HEK293 (cell line): ENCODE data around the gene UCMA.
A peak's percentile ranks its signal among the peaks of the same experiment; 100 is the strongest.

Experiments
- CTCF ChIA-PET: fragments of 350-600 bp; formaldehyde crosslinking; extraction: SDS; loops from one replicate; lab custom pipeline; 2021; ENCODE audit warnings: antibody characterized with exemption; lab: Yijun Ruan, JAX
- POLR2A ChIA-PET: fragments of 300-600 bp; formaldehyde crosslinking; extraction: SDS; loops from one replicate; lab custom pipeline; 2020; ENCODE audit warnings: antibody characterized with exemption, inconsistent platforms; lab: Yijun Ruan, JAX
- H3K27ac ChIP-seq: fragments of 200-500 bp; sonication (Bioruptor generic); 2 replicates; pipeline ENCODE4 v1.5.1; 2014; ENCODE audit warnings: low read depth, low read length, control low read depth, inconsistent platforms; ENCODE audit errors: extremely low read depth
- H3K36me3 ChIP-seq, 2 experiments: fragments of 200-500 bp in 1 of 2; sonication (Bioruptor generic) in 1 of 2; 1 replicate in 1 of 2; 2 replicates in 1 of 2; pipeline ENCODE4 v1.5.1; 2014 to 2017; ENCODE audit warnings: inconsistent platforms in 2 of 2, low read length in 2 of 2; ENCODE audit not compliant: control insufficient read depth in 2 of 2, insufficient read depth in 1 of 2
- H3K4me1 ChIP-seq: fragments of 200-500 bp; sonication (Bioruptor generic); 2 replicates; pipeline ENCODE4 v1.5.1; 2014; ENCODE audit warnings: mild to moderate bottlenecking, low read length, inconsistent platforms; ENCODE audit not compliant: control insufficient read depth, insufficient read depth
- H3K4me3 ChIP-seq: 2 replicates; pipeline ENCODE4 v1.5.1; 2011; ENCODE audit warnings: low read depth, mild to moderate bottlenecking, control low read depth, low read length, moderate library complexity
- H3K9me3 ChIP-seq: fragments of 200-500 bp; sonication (Bioruptor generic); 2 replicates; pipeline ENCODE4 v1.5.1; 2014; ENCODE audit warnings: low read depth, low read length, inconsistent platforms; ENCODE audit not compliant: control insufficient read depth, insufficient read depth
- FEZF1 ChIP-seq: fragments of 450-650 bp; formaldehyde crosslinking; IDR thresholded peaks from 2 replicates; pipeline ENCODE4 v1.5.1; 2016; ENCODE audit warnings: missing biosample characterization, missing genetic modification characterization
- GLIS1 ChIP-seq: fragments of 450-650 bp; formaldehyde crosslinking; IDR thresholded peaks from 2 replicates; pipeline ENCODE4 v1.5.1; 2016; ENCODE audit warnings: missing biosample characterization, missing genetic modification characterization
- HOXC10 ChIP-seq: sonication (generic); formaldehyde crosslinking; IDR thresholded peaks from 2 replicates; pipeline ENCODE4 v1.8.1; 2023; ENCODE audit warnings: mild to moderate bottlenecking, missing genetic modification reagents
- HOXD13 ChIP-seq: sonication (generic); formaldehyde crosslinking; IDR thresholded peaks from 2 replicates; pipeline ENCODE4 v1.8.0; 2022; ENCODE audit warnings: missing genetic modification reagents, borderline replicate concordance
- KLF7 ChIP-seq: fragments of 450-650 bp; formaldehyde crosslinking; IDR thresholded peaks from 2 replicates; pipeline ENCODE4 v1.5.1; 2016; ENCODE audit warnings: missing biosample characterization, missing genetic modification characterization, borderline replicate concordance
- OVOL3 ChIP-seq: fragments of 450-650 bp; formaldehyde crosslinking; IDR thresholded peaks from 2 replicates; pipeline ENCODE4 v1.5.1; 2016; ENCODE audit warnings: missing biosample characterization, missing genetic modification characterization
- TCF7L2 ChIP-seq: IDR thresholded peaks from 2 replicates; pipeline ENCODE4 v1.6.1; 2011; ENCODE audit warnings: low read depth, mild to moderate bottlenecking, inconsistent platforms, low read length, moderate library complexity, borderline replicate concordance
- YY1 ChIP-seq: fragments of 450-650 bp; formaldehyde crosslinking; IDR thresholded peaks from 2 replicates; pipeline ENCODE4 v1.5.1; 2018; ENCODE audit warnings: missing biosample characterization, missing genetic modification characterization
- ZBTB21 ChIP-seq: fragments of 450-650 bp; formaldehyde crosslinking; IDR thresholded peaks from 2 replicates; pipeline ENCODE4 v1.5.1; 2017; ENCODE audit warnings: missing biosample characterization, missing genetic modification characterization
- ZIC2 ChIP-seq: fragments of 450-650 bp; formaldehyde crosslinking; IDR thresholded peaks from 2 replicates; pipeline ENCODE4 v1.5.1; 2016; ENCODE audit warnings: missing biosample characterization, missing genetic modification characterization
- ZNF175 ChIP-seq: fragments of 450-650 bp; formaldehyde crosslinking; IDR thresholded peaks from 2 replicates; pipeline ENCODE4 v1.5.1; 2016; ENCODE audit warnings: missing biosample characterization, missing genetic modification characterization
- ZNF24 ChIP-seq: fragments of 450-650 bp; formaldehyde crosslinking; IDR thresholded peaks from 2 replicates; pipeline ENCODE4 v1.5.1; 2016; ENCODE audit warnings: missing biosample characterization, missing genetic modification characterization
- ZNF274 ChIP-seq, 2 experiments: fragments of 200-500 bp in 1 of 2; fragments of 450-650 bp in 1 of 2; sonication (Bioruptor generic) in 1 of 2; formaldehyde crosslinking in 1 of 2; IDR thresholded peaks; 2 replicates each; pipeline versions ENCODE4 v1.5.1 to v1.6.1; 2014 to 2016; ENCODE audit warnings: borderline replicate concordance in 1 of 2, inconsistent platforms in 1 of 2, low read length in 1 of 2, missing biosample characterization in 1 of 2, missing genetic modification characterization in 1 of 2
- ZNF350 ChIP-seq: fragments of 450-650 bp; formaldehyde crosslinking; IDR thresholded peaks from 2 replicates; pipeline ENCODE4 v1.5.0; 2017; ENCODE audit warnings: missing biosample characterization, mild to moderate bottlenecking, missing genetic modification characterization
- ZNF416 ChIP-seq: fragments of 450-650 bp; formaldehyde crosslinking; IDR thresholded peaks from 2 replicates; pipeline ENCODE4 v1.5.1; 2016; ENCODE audit warnings: missing biosample characterization, missing genetic modification characterization
- ZNF48 ChIP-seq: fragments of 450-650 bp; formaldehyde crosslinking; IDR thresholded peaks from 2 replicates; pipeline ENCODE4 v1.5.1; 2016; ENCODE audit warnings: missing biosample characterization, missing genetic modification characterization
- ZNF518A ChIP-seq: fragments of 450-650 bp; formaldehyde crosslinking; conservative IDR thresholded peaks from 2 replicates; pipeline ENCODE4 v1.5.1; 2016; ENCODE audit warnings: low read depth, missing biosample characterization, missing genetic modification characterization
- ZNF548 ChIP-seq: fragments of 450-650 bp; formaldehyde crosslinking; IDR thresholded peaks from 2 replicates; pipeline ENCODE4 v1.5.1; 2016; ENCODE audit warnings: missing biosample characterization, missing genetic modification characterization
- ZNF561 ChIP-seq: fragments of 450-650 bp; IDR thresholded peaks from 2 replicates; pipeline ENCODE4 v1.5.1; 2018; ENCODE audit warnings: missing biosample characterization, missing genetic modification characterization, borderline replicate concordance
- ZNF624 ChIP-seq: fragments of 450-650 bp; formaldehyde crosslinking; IDR thresholded peaks from 2 replicates; pipeline ENCODE4 v1.5.1; 2017; ENCODE audit warnings: missing biosample characterization, missing genetic modification characterization
- ZNF654 ChIP-seq: fragments of 450-650 bp; formaldehyde crosslinking; IDR thresholded peaks from 2 replicates; pipeline ENCODE4 v1.5.1; 2016; ENCODE audit warnings: low read depth, missing biosample characterization, missing genetic modification characterization
- ZNF76 ChIP-seq: fragments of 450-650 bp; formaldehyde crosslinking; IDR thresholded peaks from 2 replicates; pipeline ENCODE4; 2016; ENCODE audit warnings: low read depth, missing biosample characterization, missing genetic modification characterization, borderline replicate concordance
- ZNF776 ChIP-seq: fragments of 450-650 bp; formaldehyde crosslinking; IDR thresholded peaks from 2 replicates; pipeline ENCODE4 v1.5.0; 2017; ENCODE audit warnings: missing biosample characterization, missing genetic modification characterization, borderline replicate concordance
- ZNF843 ChIP-seq: fragments of 450-650 bp; formaldehyde crosslinking; IDR thresholded peaks from 2 replicates; pipeline ENCODE4 v1.5.1; 2016; ENCODE audit warnings: missing biosample characterization, missing genetic modification characterization
- ZXDB ChIP-seq: fragments of 450-650 bp; formaldehyde crosslinking; IDR thresholded peaks from 2 replicates; pipeline ENCODE4 v1.5.1; 2016; ENCODE audit warnings: missing biosample characterization, missing genetic modification characterization
- TF ChIP-seq, protein P1 (sequence below): fragments of 450-650 bp; formaldehyde crosslinking; IDR thresholded peaks from 2 replicates; pipeline ENCODE4 v1.5.1; 2016; ENCODE audit warnings: missing biosample characterization, missing genetic modification characterization

UCMA gene

DNA sequence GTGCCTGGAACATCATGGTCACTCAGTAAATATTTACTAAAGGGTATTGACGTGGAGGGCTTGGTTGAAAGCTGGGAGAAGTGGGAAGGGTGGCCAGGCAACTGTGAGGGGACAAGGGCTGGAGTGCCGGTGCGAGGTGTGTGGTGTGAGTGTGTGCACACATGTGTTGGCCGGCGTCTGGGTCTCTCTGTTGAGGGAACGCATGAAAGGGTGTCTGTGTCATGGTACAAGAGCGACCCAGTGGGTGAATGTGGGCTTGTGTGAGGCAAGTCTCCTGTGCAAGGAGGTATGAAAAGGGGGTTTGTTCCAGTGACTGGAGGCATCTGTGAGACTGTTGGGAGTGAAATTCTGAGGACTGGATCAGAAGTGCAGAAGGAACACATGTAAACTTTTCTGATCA is 29.4 kb upstream of the UCMA start (continued):
- TF ChIP-seq ZNF518A (tag by site-specific recombination) (no peak), ZNF274 (IDR thresholded peaks at IDR 0.05; ENCODE audit: low read length) (no peak), ZNF274 (tag by site-specific recombination; IDR thresholded peaks at IDR 0.05; ENCODE audit: borderline replicate concordance) (no peak), ZNF175 (tag by site-specific recombination) (no peak)

DNA sequence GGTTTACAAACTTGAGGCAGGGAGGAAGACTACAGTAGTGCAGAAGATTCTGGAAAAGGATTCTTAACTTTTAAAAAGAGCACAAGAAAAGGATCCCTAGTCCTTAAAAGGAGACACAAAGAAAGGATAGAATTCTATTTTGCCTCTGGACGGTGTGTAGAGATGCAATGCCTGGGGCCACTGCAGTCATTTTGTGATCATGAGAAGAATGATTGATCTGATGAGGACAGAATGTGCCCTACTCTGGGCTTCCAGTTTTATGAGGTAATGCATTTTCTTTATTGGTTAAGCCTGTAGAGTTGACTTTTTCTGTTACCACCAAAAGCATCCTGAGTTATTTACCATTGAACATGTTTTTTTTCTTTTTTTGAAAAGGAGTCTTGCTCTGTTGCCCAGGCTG is 28.3 kb upstream of the UCMA start:
- Histone ChIP-seq H3K4me3 (no peak overlapping the region), H3K9me3 (no peaks in the 10 kb centered on the region), H3K27ac (no peak overlapping the region), H3K36me3 (no peaks in the 10 kb centered on the region), H3K4me1 (no peaks in the 10 kb centered on the region)
- CTCF ChIA-PET = no interaction called here
- TF ChIP-seq ZNF561 (tag by site-specific recombination) = no peak
- no peak for TF ChIP-seq ZNF416
- no peak for TF ChIP-seq GLIS1
- TF ChIP-seq, protein P1, sequence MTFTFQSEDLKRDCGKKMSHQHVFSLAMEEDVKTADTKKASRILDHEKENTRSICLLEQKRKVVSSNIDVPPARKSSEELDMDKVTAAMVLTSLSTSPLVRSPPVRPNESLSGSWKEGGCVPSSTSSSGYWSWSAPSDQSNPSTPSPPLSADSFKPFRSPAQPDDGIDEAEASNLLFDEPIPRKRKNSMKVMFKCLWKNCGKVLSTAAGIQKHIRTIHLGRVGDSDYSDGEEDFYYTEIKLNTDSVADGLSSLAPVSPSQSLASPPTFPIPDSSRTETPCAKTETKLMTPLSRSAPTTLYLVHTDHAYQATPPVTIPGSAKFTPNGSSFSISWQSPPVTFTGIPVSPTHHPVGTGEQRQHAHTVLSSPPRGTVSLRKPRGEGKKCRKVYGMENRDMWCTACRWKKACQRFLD (tag by site-specific recombination) = no peak
- no peak for TF ChIP-seq ZNF624 (tag by site-specific recombination)
- no peak for TF ChIP-seq ZNF776
- POLR2A ChIA-PET = no interaction called here

DNA sequence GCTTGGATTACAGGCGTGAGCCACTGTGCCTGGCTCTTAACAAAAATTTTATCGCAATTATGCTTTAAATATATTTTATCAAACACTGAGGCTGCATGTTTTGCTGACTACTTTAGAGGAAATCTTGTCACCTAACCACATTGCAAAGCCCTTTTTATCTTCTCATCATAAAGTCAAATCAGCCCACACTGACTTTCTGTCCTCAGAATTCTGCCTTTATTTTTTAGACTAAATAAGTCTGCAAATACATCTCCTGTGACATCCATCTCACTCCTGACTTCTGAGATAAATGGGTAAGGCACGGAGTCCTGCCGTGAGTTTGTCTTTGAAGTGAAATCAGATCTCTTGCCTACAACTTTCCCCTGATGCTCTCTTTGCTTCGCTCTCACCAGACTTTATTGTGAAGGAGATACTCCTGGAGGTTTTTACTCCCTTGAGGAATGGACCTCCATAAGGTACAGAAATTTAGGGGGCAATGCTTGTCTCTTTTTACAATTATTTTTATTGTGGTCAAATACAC is 23.5 kb upstream of the UCMA start:
- no peak overlapping the region for H3K4me3 ChIP-seq
- TF ChIP-seq FEZF1 = peak; percentile 87
- peak; percentile 56; the same call in 1 of the 2 replicates for TF ChIP-seq TCF7L2
- no peak for TF ChIP-seq ZNF654 (tag by site-specific recombination)
- TF ChIP-seq, all 188 proteins: peak for 2
- no peaks in the 10 kb centered on the region for H3K4me1 ChIP-seq
- POLR2A ChIA-PET = no interaction called here
- no peaks in the 10 kb centered on the region for H3K36me3 ChIP-seq
- no peaks in the 10 kb centered on the region for H3K9me3 ChIP-seq
- no peak overlapping the region for H3K27ac ChIP-seq
- CTCF ChIA-PET = no interaction called here

GRCh38 chr10:13256627-13257026 is 22.5 kb upstream of the UCMA start:
- Histone ChIP-seq H3K36me3 (no peaks in the 10 kb centered on the region), H3K4me3 (no peak overlapping the region), H3K27ac (no peak overlapping the region), H3K9me3 (no peaks in the 10 kb centered on the region), H3K4me1 (no peaks in the 10 kb centered on the region)
- TF ChIP-seq ZNF561 (tag by site-specific recombination) (no peak), ZNF175 (tag by site-specific recombination) (no peak), ZNF24 (no peak), ZBTB21 (tag by site-specific recombination) (no peak), OVOL3 (no peak), ZIC2 (tag by site-specific recombination) (no peak), ZNF48 (tag by site-specific recombination) (no peak), ZNF76 (tag by site-specific recombination) (no peak), ZNF843 (tag by site-specific recombination) (no peak), ZXDB (tag by site-specific recombination) (no peak), HOXC10 (CRISPR knock-in tag) (no peak), YY1 (tag by site-specific recombination) (no peak), KLF7 (tag by site-specific recombination) (no peak), HOXD13 (CRISPR knock-in tag) (no peak), ZNF274 (IDR thresholded peaks at IDR 0.05; ENCODE audit: low read length) (no peak), ZNF274 (tag by site-specific recombination; IDR thresholded peaks at IDR 0.05; ENCODE audit: borderline replicate concordance) (no peak), ZNF350 (tag by site-specific recombination) (no peak), ZNF548 (tag by site-specific recombination) (no peak)
- ChIA-PET CTCF (interaction anchor here (0.6 kb wide), 1 partner anchor 523 kb away, joined by 4 read pairs; no protein-coding TSS in a partner anchor), POLR2A (no interaction called here)
